Measurements from ENCODE around the gene WDR7.

GRCh38 chr18:56803051-56803450 is 151.9 kb downstream of the WDR7 start:
- TF ChIP-seq CTCF (IDR thresholded peaks at IDR 0.05) (no peak), POLR2A (IDR thresholded peaks at IDR 0.05) (no peak)

Data from esophagus squamous epithelium (tissue), 4 donors.